GM08714 (cell line): ENCODE data around the gene PDPK1.
"Not testable (repeated sequence)": the region's sequence is repeated elsewhere in the genome, so short reads cannot be mapped to it uniquely, and the experiment has no call there.

Experiments used
- H3K4me3 ChIP-seq: fragments of 200-500 bp; sonication (Bioruptor generic); 2 replicates; pipeline ENCODE4 v1.5.1; 2014; ENCODE audit warnings: mild to moderate bottlenecking, low read length, inconsistent platforms
- ZNF274 ChIP-seq: IDR thresholded peaks from 2 replicates; pipeline ENCODE4 v1.6.1; 2012; ENCODE audit warnings: mild to moderate bottlenecking, low read depth, low read length

Gene PDPK1

DNA sequence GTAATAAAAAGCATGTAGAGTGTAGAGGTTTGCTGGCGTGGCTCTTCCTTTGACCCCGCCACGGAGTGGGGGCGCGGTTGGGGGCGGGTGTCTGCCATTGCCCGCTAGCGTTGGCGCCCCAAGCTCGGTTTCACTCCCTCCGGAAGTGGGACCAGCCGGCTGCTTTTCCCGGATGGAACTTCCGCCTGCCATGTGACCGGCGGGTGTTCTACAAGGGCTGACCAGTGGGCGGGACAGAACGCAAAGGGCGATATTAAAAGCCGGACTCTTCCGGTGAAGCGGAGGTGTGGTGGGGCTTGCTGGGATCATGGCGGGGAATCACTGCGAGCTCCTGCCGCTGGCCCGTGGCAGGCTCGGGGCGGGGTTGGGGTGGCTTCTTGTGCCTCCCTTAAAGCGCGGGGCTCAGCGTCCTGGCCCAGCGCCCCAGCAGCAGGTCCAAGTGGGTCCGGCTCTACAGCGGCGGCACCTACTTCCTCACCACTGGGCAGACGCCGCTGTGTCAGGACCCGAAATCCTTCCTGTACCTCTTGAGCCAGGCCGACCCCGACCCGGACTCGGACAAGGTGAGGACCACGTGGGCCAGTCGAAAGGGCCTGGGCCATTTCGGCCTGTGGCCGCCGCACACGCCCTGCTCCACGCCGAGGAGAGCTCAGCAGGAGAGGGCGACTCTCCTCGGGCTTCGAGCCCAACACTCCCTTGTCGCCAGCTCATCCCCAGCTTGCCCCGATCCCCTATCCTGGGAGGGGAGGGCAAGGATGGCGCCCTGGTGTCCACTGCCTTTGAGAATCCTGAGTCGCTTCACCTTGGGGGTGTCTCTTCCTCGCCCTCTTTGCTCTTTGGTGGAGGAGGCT lies 65.6 kb downstream of the PDPK1 start:
- no peak for TF ChIP-seq ZNF274
- peak overlapping the region; percentile 84 for H3K4me3 ChIP-seq

DNA sequence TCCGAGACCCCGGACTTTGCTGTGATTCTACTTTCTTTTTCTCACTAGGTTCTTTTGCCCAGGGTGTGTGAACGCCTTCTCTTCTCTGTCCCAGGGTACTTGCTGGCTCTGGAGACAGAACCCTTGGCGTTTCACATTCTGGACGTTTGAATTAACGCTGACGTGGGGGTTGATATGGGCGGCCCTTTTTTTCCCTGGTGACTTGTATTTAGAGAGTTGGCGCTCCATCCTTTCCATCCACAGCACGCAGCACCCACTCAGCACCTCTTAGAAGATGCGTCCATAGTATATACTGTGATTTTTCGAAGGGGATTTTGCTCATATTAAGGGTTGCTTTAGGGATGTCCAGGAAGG lies 66.2 kb downstream of the PDPK1 start:
- peak overlapping the region; percentile 84 for H3K4me3 ChIP-seq

DNA sequence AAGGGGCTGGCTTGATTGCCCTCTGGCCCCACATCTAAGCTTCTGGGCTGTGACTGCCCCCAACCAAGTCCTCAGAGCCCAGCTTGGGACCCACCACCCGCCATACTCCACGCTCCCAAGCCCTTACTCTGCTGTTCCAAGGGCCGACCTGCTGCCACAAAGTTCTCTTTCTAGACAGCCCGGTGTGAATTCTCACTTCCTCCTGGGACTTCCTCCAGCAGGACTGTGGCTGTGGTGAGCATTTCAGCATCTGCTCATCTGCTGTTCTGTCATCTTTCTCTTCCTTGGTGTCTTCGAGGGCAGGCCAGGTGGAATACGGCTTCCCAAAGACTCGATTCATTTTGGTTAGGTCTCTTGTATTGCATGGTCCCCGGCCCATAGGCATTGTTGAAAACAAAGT lies 69.0 kb downstream of the PDPK1 start:
- H3K4me3 ChIP-seq: not testable (repeated sequence)

DNA sequence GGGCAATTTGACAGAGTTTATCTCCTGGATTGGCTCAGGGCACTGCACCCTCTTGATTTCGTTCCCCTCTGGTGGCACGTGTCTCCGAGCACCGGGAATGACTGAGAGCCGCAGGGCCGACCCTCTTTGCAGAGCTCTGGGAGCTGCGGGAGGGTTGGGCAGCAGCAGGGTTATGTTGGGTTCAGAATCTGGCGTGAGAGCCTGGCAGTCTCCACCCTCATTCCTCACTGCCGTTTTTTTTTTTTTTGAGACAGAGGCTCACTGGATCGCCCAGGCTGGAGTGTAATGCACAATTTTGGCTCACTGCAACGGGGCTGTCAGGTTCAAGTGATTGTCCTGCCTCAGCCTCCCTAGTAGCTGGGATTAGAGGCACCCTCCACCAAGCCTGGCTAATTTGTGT lies 71.5 kb downstream of the PDPK1 start:
- not testable (repeated sequence) for H3K4me3 ChIP-seq

DNA sequence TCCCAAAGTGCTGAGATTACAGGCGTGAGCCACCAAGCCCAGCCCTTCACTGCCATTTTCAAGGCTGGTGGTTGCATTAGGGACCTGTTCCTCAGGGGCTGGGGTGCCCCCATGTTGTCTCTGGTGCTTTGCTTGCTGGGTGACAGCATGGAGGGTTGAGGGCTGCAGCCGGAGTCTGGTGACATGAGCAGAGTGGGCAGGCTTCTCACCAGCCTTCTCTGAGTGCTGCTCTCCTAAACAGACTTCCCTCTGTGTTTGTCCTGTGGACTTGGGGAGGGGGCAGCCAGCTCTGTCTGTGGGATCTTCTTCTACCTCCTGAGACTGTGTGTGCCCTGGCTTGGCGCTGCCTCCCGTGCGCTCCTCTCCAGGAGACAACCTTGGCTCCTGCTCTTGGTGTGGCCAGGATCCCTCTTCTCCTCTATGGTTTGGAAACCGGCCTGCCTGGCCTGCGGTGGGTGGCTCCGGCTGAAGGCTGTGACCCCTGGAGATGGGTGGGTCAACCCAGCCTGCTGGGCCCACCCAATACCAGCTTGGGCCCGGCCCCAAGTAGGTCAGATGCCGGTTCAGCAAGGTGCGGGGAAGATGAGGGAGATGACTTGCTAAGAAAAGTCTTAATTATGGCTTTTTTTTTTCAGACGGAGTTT lies 72.1 kb downstream of the PDPK1 start:
- no peak overlapping the region for H3K4me3 ChIP-seq
- TF ChIP-seq ZNF274: no peak

DNA sequence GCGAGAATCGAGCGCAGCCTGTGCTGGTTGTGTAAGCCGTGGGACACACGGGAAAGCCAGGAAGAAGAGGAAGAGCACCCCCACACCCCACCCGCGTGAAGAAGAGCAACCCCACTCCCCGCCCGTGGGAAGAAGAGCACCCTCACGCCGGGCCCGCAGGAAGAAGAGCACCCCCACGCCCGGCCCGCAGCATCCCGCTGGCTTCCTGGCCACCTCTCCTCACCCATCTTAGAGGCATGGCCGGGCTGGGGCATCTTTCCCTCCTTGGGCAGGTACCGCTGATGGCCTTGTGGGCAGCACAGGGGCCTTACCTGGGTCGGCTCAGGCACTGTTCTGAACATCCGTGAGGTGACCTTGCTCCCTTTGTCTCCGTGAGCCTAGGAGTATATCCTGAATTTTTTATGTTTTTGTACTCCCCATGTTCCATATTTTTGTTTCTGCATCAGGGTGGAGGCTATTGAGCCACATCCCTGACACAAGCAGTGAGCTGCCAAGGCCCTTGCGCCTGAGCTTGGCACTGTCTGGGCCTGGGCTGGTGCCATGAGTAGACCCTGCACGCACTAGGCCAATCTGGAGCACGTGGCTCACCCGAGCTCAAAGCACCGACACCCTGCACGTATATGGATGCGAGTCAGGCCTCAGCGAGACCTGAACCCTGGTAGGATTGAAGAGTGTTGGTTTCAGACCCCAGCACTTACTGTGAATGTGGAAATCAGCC lies 73.1 kb downstream of the PDPK1 start:
- no peak for TF ChIP-seq ZNF274
- no peak overlapping the region for H3K4me3 ChIP-seq

DNA sequence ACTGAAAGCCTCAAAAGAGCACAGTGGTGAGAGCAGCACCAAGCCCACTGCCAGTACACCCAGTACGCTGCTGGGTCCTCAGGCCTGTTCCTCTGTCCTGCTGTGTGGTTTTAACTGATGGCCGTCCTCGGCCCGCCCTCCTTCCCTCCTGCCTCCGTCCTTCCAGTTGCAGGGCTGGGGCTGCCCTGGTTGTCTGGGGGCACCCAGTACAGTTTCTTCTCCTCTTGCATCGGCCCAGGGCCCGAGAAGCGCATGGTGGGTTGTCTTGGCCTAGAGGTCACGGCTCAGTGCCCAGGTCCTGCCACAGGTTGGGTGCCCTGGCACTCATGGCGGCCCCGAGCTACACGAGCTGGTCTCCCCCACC lies 73.7 kb downstream of the PDPK1 start:
- H3K4me3 ChIP-seq: no peak overlapping the region

DNA sequence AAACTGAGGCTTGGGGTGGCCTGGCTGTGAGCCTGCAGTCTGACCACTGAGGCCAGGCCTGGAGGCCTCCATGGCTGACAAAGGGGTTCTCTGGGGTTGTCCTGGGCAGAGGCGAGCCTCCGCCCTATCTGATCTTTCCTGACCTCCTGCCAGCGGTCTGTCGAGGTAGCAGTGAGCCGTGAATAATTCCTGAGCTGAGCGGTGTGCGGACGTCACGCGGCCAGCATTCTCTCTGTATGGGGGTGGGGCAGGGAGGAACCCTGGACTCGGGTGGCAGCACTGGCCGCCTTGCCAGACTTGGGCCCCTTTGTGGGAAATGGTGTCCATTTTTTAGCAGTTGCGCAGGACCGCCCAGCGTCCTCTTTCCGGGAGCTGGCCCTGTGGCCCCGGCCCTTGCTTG lies 74.1 kb downstream of the PDPK1 start:
- H3K4me3 ChIP-seq: not testable (repeated sequence)

More for the DNA sequence above, 73.7 kb downstream of the PDPK1 start:
- no peak for TF ChIP-seq ZNF274

DNA sequence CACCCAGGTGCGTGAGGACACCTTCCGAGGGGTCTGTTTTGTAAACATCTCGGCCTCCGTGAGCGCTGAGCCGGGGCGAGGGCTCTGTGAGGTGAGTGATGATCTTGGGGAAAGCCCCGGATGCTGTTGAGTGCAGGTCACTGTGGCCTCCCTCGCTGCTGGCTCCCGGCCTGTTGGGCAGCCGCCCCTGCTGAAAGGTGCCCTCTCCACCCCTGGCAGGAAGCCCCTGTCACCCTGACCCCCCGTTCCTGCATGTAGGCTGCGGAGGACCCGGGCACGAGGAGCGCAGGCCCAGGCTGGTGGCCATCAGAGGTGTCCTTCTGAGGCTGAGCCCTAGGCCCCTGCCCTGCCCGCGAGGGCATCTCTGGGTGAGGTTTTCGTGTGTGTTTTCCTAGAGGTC lies 75.4 kb downstream of the PDPK1 start:
- H3K4me3 ChIP-seq: not testable (repeated sequence)

DNA sequence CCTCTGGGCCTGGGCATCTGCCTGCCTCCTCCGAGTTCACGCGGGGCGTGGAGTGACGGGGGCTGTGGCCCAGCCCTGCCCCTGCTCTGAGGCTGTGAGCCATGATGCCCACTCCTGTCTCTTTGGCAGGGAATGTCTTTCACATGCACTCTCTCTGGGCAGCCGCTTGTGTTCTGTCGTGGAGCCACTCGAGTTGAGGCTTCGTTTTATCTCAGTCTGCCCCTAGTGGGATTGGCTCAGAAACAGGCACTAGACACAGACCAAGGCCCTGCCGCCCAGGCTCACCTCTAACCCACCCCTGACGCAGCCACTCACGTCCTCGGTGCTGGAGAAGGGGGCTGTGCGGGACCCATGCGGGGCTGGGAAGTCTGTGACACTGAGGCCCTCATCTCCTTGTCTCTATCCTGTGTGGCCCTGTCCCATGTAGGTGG lies 77.0 kb downstream of the PDPK1 start:
- no peak overlapping the region for H3K4me3 ChIP-seq
- TF ChIP-seq ZNF274: no peak

DNA sequence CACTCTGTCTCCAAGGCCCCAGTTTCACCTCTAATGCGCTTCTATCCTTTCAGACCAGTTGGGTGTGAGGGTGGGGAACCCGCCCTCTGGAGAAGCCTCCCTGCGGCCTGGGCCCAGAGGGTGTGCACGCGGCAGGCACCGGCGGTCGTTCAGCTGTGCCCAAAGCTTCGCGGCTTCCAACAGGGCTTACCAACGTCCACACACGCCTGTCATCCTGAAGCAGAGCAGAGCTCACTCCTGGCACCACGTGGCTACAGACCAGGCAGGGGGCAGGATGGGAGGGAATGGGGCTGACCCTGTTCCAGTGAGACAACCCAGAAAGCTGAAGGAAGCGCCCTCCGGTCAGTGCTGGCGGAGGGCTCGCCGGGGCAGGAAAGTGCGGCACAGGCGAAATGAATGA lies 81.1 kb downstream of the PDPK1 start:
- not testable (repeated sequence) for H3K4me3 ChIP-seq

DNA sequence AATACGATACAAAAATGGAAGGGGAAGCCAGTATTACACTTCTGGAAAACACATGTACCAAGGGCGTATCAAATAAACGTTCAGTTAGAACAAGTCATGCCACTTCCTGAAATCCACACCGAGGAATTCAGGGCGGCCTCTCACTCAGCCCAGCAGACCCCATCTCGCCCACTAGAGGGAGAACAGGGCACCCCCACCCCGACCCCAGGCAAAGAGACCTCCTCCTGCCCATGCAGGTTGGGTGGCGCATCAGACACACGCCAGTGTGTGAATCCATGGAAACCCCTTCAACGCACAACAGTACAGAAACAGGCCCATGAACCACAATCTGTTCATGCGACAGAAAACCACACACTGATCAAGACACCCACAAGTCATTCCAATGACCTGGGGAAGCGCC lies 81.8 kb downstream of the PDPK1 start:
- H3K4me3 ChIP-seq: not testable (repeated sequence)

DNA sequence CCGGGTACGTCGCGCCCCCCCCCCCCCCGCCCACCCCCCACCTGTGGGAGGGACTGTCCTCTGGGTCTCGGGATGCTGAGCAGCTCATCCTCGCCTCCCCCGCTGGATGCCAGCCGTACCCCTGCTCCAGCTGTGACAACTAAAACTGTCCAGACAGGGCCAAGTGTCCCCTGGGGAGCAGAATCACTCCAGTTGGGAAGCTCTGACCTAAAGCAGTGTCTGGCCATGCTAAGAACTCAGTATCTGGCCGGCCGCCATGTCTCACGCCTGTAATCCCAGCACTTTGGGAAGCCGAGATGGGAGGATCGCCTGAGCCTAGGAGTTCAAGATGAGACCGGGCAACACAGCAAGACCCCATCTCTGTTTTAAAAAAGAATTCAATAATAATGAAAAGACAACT lies 83.0 kb downstream of the PDPK1 start:
- not testable (repeated sequence) for H3K4me3 ChIP-seq

DNA sequence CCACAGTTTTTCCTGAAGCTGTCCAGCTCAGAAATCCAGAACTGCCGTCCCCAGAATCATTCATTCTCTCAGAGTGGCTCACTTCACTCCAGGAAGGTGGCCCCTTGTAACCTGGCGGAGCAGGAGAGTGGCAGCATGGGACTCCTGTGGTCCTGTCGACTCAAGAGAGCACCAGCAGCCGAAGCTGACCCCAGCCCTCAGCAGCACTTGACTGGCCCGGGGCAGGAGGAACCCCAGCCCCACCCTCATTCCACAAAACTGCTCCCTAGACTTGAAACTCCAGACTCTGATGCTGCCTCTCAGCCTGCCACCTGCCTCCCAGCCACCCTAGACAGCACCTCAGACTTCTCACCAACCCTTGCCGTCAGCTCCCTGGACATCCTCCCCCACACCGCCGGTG lies 83.6 kb downstream of the PDPK1 start:
- not testable (repeated sequence) for H3K4me3 ChIP-seq

DNA sequence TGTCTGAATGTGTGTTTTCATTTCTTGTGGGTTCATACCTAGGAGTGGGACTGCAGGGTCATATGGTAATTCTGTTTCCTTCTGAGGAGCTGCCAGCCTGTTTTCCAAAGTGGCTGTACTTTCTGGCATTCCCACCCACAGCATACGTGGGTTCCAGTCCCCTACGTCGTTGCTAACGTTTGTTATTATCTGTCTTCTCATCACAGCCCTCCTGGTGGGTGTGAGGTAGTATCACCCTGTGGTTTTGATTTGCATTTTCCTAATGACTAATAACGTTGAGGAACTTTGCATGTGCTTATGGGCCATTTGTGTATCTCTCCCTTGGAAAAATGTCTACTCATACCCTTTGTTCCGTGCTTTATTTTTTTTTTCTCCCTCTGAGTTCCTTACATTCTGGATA lies 89.3 kb downstream of the PDPK1 start:
- not testable (repeated sequence) for H3K4me3 ChIP-seq

DNA sequence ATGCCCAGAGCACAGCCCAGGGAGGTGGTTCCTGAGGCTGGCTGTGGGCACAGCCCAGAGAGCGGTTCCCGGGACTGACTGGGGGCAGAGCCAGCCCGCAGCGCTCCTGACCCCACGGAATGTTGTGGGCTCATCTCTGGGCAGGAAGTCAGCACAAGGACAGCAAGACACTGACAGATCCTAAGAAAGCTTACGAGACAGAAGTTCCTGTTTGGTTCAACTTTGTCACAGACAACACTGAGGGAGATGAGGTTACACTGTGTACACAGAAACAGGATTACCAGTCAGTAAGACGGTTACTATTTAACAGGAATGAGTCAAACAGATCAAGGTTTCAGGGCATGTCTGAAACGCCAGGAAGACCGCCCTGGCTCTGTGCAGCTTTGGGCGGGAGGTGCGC lies 93.4 kb downstream of the PDPK1 start:
- H3K4me3 ChIP-seq: not testable (repeated sequence)

DNA sequence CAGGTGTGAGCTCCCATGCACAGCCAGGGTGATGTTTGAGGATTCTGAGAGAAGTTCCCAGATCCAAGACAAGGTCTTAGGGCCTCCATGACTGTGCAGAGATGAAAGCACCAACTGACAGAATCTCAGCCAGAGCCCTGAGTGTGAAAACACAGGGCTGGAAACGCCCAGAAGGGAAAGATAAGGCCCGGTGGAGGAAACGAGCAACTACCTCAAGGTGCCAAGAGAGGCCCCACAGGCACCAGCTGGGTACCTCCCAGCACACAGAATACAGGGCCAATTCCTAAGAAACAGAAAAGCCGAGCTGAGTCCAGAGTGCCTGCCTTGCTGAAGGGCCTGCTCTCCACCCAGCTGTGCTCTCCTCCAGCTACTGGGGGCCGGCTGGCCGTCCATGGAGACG lies 94.5 kb downstream of the PDPK1 start:
- H3K4me3 ChIP-seq: not testable (repeated sequence)

DNA sequence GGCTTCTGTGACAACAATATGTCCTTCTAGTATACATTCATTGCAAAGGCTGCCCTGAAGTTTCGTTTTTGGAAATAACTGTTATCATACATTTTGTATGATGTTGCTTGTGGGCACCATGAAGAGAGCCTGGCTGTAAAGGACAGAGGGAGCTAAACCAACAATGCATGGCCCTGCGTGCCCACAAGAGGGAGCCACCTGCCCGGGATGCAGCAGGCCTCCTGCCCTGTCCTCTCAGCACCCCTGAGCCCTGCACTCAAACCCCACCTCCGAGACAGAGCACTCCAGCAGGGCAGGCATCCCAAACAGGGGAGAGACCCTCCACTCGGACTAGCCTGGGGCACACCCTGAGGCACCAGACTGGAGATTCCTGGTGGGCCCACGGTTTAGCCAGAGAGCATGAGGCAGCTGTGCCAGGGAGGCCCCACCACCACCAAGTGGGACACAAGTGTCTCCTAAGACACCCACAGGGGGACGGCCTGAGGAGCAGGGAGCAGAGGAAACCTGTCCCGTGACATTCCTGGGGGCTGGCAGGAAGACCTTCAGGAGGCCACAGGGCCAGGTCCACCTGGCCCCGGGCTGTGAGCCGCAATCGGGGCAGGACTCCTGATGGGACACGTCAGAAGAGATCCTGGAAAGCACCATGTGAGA lies 101.4 kb downstream of the PDPK1 start:
- H3K4me3 ChIP-seq: not testable (repeated sequence)

DNA sequence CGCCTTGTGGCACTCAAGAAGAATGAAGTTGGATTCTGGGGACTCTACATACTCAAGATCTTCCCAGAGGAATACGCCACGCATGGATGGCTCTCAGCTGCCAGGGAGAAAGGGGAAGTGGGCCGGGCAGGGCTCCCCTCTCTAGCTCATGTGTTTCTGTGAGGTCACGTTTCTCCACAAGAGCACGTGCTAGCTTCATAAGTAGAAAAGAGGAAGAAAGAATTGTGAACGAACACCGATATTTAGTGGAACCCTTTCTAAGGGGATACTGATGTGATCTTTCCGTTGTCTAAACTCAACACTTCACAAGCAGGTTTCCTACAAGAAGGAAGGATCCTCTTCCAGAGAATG lies 101.9 kb downstream of the PDPK1 start:
- H3K4me3 ChIP-seq: not testable (repeated sequence)

DNA sequence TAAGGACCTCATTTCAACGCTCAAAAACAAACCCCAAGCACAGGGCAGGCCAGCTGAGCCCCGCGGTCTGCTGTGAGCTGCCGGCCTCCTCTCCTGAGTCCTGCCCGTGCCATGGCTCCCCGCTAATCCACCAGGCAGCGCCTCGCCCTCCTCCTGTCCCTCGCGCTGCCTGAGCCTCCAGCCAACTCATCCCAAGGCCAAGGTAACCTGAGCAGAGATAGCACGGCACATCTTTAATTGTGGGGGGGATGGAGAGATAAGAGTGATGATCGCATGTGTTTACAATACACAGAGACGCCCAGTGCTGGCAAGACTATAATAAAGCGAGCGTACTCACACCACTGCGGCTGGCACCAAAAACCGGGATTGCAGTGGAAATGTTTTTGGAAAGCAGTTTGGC lies 104.7 kb downstream of the PDPK1 start:
- H3K4me3 ChIP-seq: not testable (repeated sequence)

DNA sequence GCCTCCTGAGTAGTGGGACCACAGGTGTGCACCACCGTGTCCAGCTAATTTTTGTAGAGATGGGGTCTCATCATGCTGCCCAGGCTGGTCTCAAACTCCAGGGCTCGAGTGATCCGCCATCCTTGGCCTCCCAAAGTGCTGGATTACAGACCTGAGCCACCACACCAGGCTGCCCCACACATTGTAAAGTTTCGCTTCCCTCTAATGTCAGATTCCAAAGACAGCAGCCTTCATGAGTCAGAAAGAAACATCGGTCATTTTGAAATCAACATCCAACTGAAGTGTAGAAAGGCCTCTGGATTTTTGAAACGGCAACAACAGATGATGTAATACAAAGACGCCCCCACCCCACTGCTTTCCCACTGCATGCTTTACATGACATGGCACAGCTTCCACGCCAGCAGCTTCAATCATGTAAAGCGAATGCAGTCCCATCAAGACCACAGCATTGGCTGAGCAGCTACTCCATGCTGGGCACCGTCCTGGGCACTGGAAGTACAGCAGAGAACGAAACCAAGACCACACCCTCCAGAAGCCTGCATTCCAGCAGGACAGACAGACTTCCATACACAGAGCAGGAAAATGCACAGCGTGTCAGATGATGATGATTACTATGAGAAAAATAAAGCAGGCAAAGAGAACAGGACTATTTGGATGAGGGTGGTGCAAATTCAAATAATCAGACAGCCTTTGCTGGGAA lies 107.1 kb downstream of the PDPK1 start:
- not testable (repeated sequence) for H3K4me3 ChIP-seq
